ENCODE results near the gene DSC2.

GRCh38 chr18:31061945-31062344, 40.3 kb downstream of the DSC2 start:
- TF ChIP-seq PBX3 (IDR thresholded peaks at IDR 0.05) (no peak), POLR2AphosphoS5 (IDR thresholded peaks at IDR 0.05; ENCODE audit: low read depth, low read length) (no peak), FOXM1 (IDR thresholded peaks at IDR 0.05; ENCODE audit: low read depth) (no peak), CTCF (IDR thresholded peaks at IDR 0.05) (no peak), TAF1 (IDR thresholded peaks at IDR 0.05; ENCODE audit: borderline replicate concordance, low read depth, low read length) (no peak), ELF1 (IDR thresholded peaks at IDR 0.05) (no peak), JUND (IDR thresholded peaks at IDR 0.05) (no peak), RCOR1 (IDR thresholded peaks at IDR 0.05; ENCODE audit: low read length) (no peak), FOSL2 (IDR thresholded peaks at IDR 0.05; ENCODE audit: borderline replicate concordance, low read depth) (no peak), SIN3A (IDR thresholded peaks at IDR 0.05; ENCODE audit: borderline replicate concordance, low read depth, low read length) (no peak)

All from SK-N-SH (cell line).